ENCODE measurements around the gene NUP155. TPM values are rescaled to one million over a fixed set of nuclear protein-coding genes. Genes with fewer than 3 reads are reported as not detected.
A peak's percentile ranks its signal among the peaks of the same experiment; 100 is the strongest.
"Not testable (repeated sequence)": the region's sequence is repeated elsewhere in the genome, so short reads cannot be mapped to it uniquely, and the experiment has no call there.

The NUP155 gene
- total and polyA plus RNA-seq, 2 experiments from 2014 or later, result 10.8 to 23.9 TPM

DNA sequence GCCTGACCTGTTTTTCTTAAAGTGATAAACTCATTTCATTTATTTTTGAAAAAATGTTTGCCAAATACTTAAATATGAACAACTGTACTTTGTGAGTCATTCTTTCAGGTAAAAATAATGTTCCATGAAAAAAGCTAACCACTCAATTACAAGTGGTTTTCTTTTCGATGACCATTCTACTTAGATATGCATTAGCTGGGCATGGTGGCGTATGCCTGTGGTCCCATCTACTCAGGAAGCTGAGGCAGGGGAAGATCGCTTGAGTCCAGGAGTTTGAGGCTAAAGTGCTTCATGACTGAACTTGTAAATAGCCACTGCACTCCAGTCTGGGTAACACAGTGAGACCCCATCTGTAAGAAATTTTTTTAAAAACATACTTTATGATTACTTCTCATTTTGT lies 4.2 kb upstream of the NUP155 start:
- Histone ChIP-seq H3K36me3 (ENCODE audit: low read depth) (no peaks in the 10 kb centered on the region), H3K9me2 (ENCODE audit: insufficient read depth) (no peaks in the 10 kb centered on the region), H3K4me2 (ENCODE audit: unreplicated experiment) (no peak overlapping the region), H2AFZ (no peak overlapping the region), H3K27ac (no peak overlapping the region), H3K4me3 (no peak overlapping the region), H3K27me3 (replicated peaks; ENCODE audit: insufficient read depth) (no peaks in the 10 kb centered on the region), H3K79me2 (ENCODE audit: insufficient read depth) (peaks cover 18% of the 10 kb centered on the region), H3K9ac (no peak overlapping the region), H3K4me1 (ENCODE audit: insufficient read depth) (peaks cover 3% of the 10 kb centered on the region; the same call in 1 of the 2 replicates), H3F3A (ENCODE audit: insufficient read depth) (peaks cover 15% of the 10 kb centered on the region), H3K9me3 (ENCODE audit: low read depth) (no peaks in the 10 kb centered on the region), H4K20me1 (ENCODE audit: insufficient read depth) (no peaks in the 10 kb centered on the region)
- WGBS, 2 experiments (ENCODE audit: low coverage in 1 of 2, low lambda C conversion rate in 2 of 2, missing lambda C conversion rate in 2 of 2), result 88 to 90% methylated on average over 3 of the region's 3 CpGs
- in situ Hi-C loops (cut with MboI), result no loop called here
- TF ChIP-seq EZH2phosphoT487 (IDR thresholded peaks at IDR 0.05; ENCODE audit: insufficient read depth, low read depth) (no peak), EZH2 (IDR thresholded peaks at IDR 0.05; ENCODE audit: insufficient read depth, poor library complexity, severe bottlenecking) (no peak)
- DNase-seq, result no peak

DNA sequence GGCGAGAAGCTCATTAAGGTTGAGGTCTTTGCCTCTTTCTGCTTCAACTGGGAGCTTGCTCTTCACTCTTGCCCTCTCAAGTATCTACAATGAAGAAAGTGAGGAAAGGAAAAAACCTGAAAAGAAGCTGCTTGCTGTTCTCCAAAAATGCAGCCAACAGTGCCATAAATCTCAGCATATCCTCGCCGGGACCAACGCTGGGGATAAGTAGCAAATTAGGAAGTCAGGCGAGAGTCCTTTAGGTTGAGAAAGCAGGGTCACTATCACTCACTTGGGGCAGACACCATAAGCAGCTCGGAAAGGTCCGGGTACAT lies 399 bp downstream of the NUP155 start:
- no peaks in the 10 kb centered on the region for H3K27me3 ChIP-seq (replicated peaks; ENCODE audit: insufficient read depth)
- peaks cover 15% of the 10 kb centered on the region for H3K4me1 ChIP-seq (ENCODE audit: insufficient read depth)
- H3K79me2 ChIP-seq (ENCODE audit: insufficient read depth), result peaks cover 52% of the 10 kb centered on the region
- no peak for TF ChIP-seq EZH2 (IDR thresholded peaks at IDR 0.05; ENCODE audit: insufficient read depth, poor library complexity, severe bottlenecking)
- no peak for TF ChIP-seq EZH2phosphoT487 (IDR thresholded peaks at IDR 0.05; ENCODE audit: insufficient read depth, low read depth)
- in situ Hi-C loops (cut with MboI), result no loop called here
- H3K4me3 ChIP-seq, result peak overlapping the region; percentile 100
- no peaks in the 10 kb centered on the region for H3K36me3 ChIP-seq (ENCODE audit: low read depth)
- peak overlapping the region; percentile 97 for H2AFZ ChIP-seq
- H3K9ac ChIP-seq, result peak overlapping the region; percentile 96
- peaks cover 15% of the 10 kb centered on the region for H3F3A ChIP-seq (ENCODE audit: insufficient read depth)
- H3K27ac ChIP-seq, result peak overlapping the region; percentile 77
- peak; percentile 20 for DNase-seq
- WGBS, 2 experiments (ENCODE audit: low coverage in 1 of 2, low lambda C conversion rate in 2 of 2, missing lambda C conversion rate in 2 of 2), result 0 to 2% methylated on average over 7 of the region's 7 CpGs
- H4K20me1 ChIP-seq (ENCODE audit: insufficient read depth), result no peaks in the 10 kb centered on the region
- H3K9me3 ChIP-seq (ENCODE audit: low read depth), result no peaks in the 10 kb centered on the region
- no peaks in the 10 kb centered on the region for H3K9me2 ChIP-seq (ENCODE audit: insufficient read depth)
- peak overlapping the region; percentile 97 for H3K4me2 ChIP-seq (ENCODE audit: unreplicated experiment)

DNA sequence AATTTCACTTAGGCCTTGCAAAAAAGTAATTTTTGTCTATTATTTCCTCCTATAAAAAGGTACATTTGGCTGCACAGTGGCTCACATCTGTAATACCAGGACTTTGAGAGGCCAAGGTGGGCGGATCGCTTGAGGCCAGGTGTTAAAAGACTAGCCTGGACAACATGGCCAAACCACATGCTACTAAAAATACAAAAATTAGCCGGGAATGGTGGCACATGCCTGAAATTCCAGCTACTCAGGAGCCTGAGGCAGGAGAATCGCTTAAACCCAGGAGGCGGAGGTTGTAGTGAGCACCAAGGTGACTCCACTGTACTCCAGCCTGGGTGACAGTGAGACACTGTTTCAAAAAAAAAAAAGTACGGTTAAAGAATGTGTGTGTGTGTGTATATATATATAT lies 15.7 kb downstream of the NUP155 start:
- Histone ChIP-seq H3K27me3 (replicated peaks; ENCODE audit: insufficient read depth) (no peaks in the 10 kb centered on the region), H3K27ac (no peak overlapping the region), H3K4me3 (no peak overlapping the region), H3K79me2 (ENCODE audit: insufficient read depth) (peaks cover 22% of the 10 kb centered on the region), H2AFZ (no peak overlapping the region), H3K4me2 (ENCODE audit: unreplicated experiment) (no peak overlapping the region), H3K9me3 (ENCODE audit: low read depth) (no peaks in the 10 kb centered on the region), H3K9me2 (ENCODE audit: insufficient read depth) (no peaks in the 10 kb centered on the region), H3K4me1 (ENCODE audit: insufficient read depth) (no peaks in the 10 kb centered on the region), H3F3A (ENCODE audit: insufficient read depth) (no peaks in the 10 kb centered on the region), H3K9ac (no peak overlapping the region), H4K20me1 (ENCODE audit: insufficient read depth) (no peaks in the 10 kb centered on the region), H3K36me3 (ENCODE audit: low read depth) (peaks cover 32% of the 10 kb centered on the region)
- no peak for DNase-seq
- in situ Hi-C loops (cut with MboI), result no loop called here
- WGBS, 2 experiments (ENCODE audit: low coverage in 1 of 2, low lambda C conversion rate in 2 of 2, missing lambda C conversion rate in 2 of 2), result 93 to 94% methylated on average over 6 of the region's 6 CpGs
- no peak for TF ChIP-seq EZH2 (IDR thresholded peaks at IDR 0.05; ENCODE audit: insufficient read depth, poor library complexity, severe bottlenecking)
- TF ChIP-seq EZH2phosphoT487 (IDR thresholded peaks at IDR 0.05; ENCODE audit: insufficient read depth, low read depth), result no peak

GRCh38 chr5:37342741-37343140 lies 28.2 kb downstream of the NUP155 start:
- H3K9me2 ChIP-seq (ENCODE audit: insufficient read depth); H3K4me2 ChIP-seq (ENCODE audit: unreplicated experiment); in situ Hi-C loops (cut with MboI); H3K9me3 ChIP-seq (ENCODE audit: low read depth); DNase-seq; H2AFZ ChIP-seq; H3K27ac ChIP-seq; H3K4me3 ChIP-seq; H4K20me1 ChIP-seq (ENCODE audit: insufficient read depth); H3K79me2 ChIP-seq (ENCODE audit: insufficient read depth); H3K27me3 ChIP-seq (replicated peaks; ENCODE audit: insufficient read depth); H3K4me1 ChIP-seq (ENCODE audit: insufficient read depth); H3F3A ChIP-seq (ENCODE audit: insufficient read depth); H3K9ac ChIP-seq: not testable (repeated sequence)
- 97 to 99% methylated on average over 16 to 18 of the region's 18 CpGs for WGBS, 2 experiments (ENCODE audit: low coverage in 1 of 2, low lambda C conversion rate in 2 of 2, missing lambda C conversion rate in 2 of 2)
- H3K36me3 ChIP-seq (ENCODE audit: low read depth), result peaks cover 45% of the 10 kb centered on the region

- H3K79me2 ChIP-seq (ENCODE audit: insufficient read depth); H3F3A ChIP-seq (ENCODE audit: insufficient read depth); H3K4me2 ChIP-seq (ENCODE audit: unreplicated experiment); H3K9me3 ChIP-seq (ENCODE audit: low read depth); H2AFZ ChIP-seq; H3K9ac ChIP-seq; in situ Hi-C loops (cut with MboI); H3K9me2 ChIP-seq (ENCODE audit: insufficient read depth); DNase-seq; H3K4me3 ChIP-seq; H3K4me1 ChIP-seq (ENCODE audit: insufficient read depth); H3K27ac ChIP-seq; H3K27me3 ChIP-seq (replicated peaks; ENCODE audit: insufficient read depth); H4K20me1 ChIP-seq (ENCODE audit: insufficient read depth): not testable (repeated sequence)
- 96 to 97% methylated on average over 12 of the region's 12 CpGs for WGBS, 2 experiments (ENCODE audit: low coverage in 1 of 2, low lambda C conversion rate in 2 of 2, missing lambda C conversion rate in 2 of 2)
- peaks cover 50% of the 10 kb centered on the region for H3K36me3 ChIP-seq (ENCODE audit: low read depth)
Measured at GRCh38 chr5:37334754-37335153, 36.2 kb downstream of the NUP155 start.
